Keratinocyte (primary cell): ENCODE data around the gene HIVEP2.

Experiments
- EZH2 ChIP-seq: IDR thresholded peaks from one replicate; pipeline ENCODE4 v1.6.1; 2012; ENCODE audit warnings: inconsistent platforms, mild to moderate bottlenecking, low read length, moderate library complexity
- TF ChIP-seq, protein P1 (sequence below), 3 experiments: IDR thresholded peaks in 1 of 3; conservative IDR thresholded peaks in 1 of 3; optimal IDR thresholded peaks in 1 of 3; 2 replicates in 2 of 3; 3 replicates in 1 of 3; pipeline versions ENCODE3 to v1.5.1; 2011; ENCODE audit warnings: low read length in 3 of 3, mild to moderate bottlenecking in 3 of 3, moderate library complexity in 2 of 3, control low read depth in 1 of 3, inconsistent platforms in 1 of 3; ENCODE audit not compliant: insufficient read depth in 2 of 3; ENCODE audit errors: extremely low read depth in 1 of 3

DNA sequence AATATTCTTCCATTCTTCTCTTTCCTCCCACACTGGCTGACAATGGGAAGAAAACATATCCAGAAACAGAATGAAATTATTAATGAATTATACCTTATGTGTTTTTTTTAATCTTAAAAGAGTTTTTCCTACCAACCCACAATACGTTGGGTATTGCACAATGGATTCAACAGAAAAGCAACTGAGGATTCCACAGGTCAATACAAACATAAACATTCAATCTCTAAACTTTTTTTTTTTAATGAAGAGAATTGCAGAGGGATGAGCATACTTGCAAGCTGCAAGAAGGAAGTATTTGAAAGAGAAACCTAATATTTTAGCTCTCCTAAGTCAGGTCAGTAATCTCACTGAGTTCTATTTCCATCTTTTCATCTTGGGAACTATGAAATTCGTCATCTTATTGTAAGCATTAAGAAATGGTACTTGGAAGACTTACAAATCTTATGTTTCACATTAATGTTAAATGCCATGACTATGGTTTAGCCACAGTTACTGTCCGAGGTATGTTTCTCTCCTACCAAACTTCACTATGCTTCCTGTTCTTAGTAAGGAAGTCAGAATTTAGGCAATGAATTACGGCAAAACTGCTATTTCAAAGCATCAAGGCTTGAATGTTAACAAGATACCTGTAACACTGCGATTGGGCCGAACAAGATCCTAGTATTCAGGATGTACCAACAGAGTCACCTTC is 100.8 kb downstream of the HIVEP2 start:
- TF ChIP-seq EZH2 = no peak
- TF ChIP-seq, protein P1, sequence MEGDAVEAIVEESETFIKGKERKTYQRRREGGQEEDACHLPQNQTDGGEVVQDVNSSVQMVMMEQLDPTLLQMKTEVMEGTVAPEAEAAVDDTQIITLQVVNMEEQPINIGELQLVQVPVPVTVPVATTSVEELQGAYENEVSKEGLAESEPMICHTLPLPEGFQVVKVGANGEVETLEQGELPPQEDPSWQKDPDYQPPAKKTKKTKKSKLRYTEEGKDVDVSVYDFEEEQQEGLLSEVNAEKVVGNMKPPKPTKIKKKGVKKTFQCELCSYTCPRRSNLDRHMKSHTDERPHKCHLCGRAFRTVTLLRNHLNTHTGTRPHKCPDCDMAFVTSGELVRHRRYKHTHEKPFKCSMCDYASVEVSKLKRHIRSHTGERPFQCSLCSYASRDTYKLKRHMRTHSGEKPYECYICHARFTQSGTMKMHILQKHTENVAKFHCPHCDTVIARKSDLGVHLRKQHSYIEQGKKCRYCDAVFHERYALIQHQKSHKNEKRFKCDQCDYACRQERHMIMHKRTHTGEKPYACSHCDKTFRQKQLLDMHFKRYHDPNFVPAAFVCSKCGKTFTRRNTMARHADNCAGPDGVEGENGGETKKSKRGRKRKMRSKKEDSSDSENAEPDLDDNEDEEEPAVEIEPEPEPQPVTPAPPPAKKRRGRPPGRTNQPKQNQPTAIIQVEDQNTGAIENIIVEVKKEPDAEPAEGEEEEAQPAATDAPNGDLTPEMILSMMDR (optimal IDR thresholded peaks at IDR 0.05 in 1 of 3, IDR thresholded peaks at IDR 0.05 in 1 of 3, conservative IDR thresholded peaks at IDR 0.05 in 1 of 3; ENCODE audit: extremely low read depth in 1 of 3, insufficient read depth in 2 of 3, low read length in 3 of 3) = no peak
